Measurements from ENCODE around the gene GOLM1.

- no peak for TF ChIP-seq USF1 (IDR thresholded peaks at IDR 0.05)
- TF ChIP-seq NFIC (IDR thresholded peaks at IDR 0.05), result no peak
- no peak for TF ChIP-seq RAD21 (IDR thresholded peaks at IDR 0.05; ENCODE audit: low read depth)
- TF ChIP-seq MAX (IDR thresholded peaks at IDR 0.05), result no peak
- TF ChIP-seq TEAD4 (IDR thresholded peaks at IDR 0.05), result no peak
- TF ChIP-seq FOXM1 (IDR thresholded peaks at IDR 0.05; ENCODE audit: borderline replicate concordance, low read depth), result no peak
- no peak for TF ChIP-seq EP300 (IDR thresholded peaks at IDR 0.05; ENCODE audit: borderline replicate concordance)
- TF ChIP-seq, protein P1, sequence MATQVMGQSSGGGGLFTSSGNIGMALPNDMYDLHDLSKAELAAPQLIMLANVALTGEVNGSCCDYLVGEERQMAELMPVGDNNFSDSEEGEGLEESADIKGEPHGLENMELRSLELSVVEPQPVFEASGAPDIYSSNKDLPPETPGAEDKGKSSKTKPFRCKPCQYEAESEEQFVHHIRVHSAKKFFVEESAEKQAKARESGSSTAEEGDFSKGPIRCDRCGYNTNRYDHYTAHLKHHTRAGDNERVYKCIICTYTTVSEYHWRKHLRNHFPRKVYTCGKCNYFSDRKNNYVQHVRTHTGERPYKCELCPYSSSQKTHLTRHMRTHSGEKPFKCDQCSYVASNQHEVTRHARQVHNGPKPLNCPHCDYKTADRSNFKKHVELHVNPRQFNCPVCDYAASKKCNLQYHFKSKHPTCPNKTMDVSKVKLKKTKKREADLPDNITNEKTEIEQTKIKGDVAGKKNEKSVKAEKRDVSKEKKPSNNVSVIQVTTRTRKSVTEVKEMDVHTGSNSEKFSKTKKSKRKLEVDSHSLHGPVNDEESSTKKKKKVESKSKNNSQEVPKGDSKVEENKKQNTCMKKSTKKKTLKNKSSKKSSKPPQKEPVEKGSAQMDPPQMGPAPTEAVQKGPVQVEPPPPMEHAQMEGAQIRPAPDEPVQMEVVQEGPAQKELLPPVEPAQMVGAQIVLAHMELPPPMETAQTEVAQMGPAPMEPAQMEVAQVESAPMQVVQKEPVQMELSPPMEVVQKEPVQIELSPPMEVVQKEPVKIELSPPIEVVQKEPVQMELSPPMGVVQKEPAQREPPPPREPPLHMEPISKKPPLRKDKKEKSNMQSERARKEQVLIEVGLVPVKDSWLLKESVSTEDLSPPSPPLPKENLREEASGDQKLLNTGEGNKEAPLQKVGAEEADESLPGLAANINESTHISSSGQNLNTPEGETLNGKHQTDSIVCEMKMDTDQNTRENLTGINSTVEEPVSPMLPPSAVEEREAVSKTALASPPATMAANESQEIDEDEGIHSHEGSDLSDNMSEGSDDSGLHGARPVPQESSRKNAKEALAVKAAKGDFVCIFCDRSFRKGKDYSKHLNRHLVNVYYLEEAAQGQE (IDR thresholded peaks at IDR 0.05; ENCODE audit: low read depth), result no peak
Observed at GRCh38 chr9:86069206-86069869, 30.0 kb downstream of the GOLM1 start.

All from Ishikawa (cell line).